ENCODE results near the gene EPAS1. TPM values are rescaled to one million over a fixed set of nuclear protein-coding genes. Genes with fewer than 3 reads are reported as not detected.

EPAS1 gene
- total and polyA plus RNA-seq, 9 of the 15 experiments (the other 6 are each of a cell fraction or from before 2014, with no cell fraction given), result 0.25 to 11.2 (median 4.1) TPM

DNA sequence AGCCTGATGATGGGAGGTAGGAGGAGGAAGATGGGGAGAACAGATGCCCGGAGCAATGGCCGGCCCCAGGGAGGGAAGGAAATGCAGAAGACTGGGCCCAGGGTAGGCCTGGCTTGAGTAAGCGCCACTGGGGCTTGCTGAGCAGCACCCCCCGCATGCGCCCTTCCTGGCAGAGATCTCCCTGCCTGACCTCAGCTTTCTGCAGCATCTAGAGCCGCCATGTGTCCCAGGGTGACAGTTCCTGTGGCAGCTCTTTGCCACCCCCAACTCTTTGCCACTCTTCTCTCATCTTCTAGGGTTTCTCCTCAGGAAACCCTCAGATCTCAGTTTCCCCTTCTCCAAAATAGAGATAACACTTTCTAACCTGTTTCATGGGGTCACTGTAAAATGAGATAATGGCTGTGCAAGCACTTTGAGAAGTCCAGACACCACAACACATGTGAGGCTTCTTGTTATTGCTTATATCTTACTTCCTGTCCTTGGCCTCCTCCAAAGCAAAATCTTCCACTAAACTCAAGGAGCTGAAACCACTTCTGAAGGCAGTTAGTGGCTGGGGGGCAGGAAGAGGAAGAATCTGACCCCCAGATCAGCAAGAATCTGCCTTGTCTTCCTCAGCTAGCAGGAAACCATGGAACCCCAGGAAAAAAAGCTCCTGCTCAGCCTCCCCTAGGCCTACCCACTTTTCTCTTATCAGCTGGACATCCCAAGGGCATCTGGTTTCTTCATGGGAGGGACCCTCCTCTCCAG is 64.9 kb downstream of the EPAS1 start (continued):
- TF ChIP-seq, protein P1, sequence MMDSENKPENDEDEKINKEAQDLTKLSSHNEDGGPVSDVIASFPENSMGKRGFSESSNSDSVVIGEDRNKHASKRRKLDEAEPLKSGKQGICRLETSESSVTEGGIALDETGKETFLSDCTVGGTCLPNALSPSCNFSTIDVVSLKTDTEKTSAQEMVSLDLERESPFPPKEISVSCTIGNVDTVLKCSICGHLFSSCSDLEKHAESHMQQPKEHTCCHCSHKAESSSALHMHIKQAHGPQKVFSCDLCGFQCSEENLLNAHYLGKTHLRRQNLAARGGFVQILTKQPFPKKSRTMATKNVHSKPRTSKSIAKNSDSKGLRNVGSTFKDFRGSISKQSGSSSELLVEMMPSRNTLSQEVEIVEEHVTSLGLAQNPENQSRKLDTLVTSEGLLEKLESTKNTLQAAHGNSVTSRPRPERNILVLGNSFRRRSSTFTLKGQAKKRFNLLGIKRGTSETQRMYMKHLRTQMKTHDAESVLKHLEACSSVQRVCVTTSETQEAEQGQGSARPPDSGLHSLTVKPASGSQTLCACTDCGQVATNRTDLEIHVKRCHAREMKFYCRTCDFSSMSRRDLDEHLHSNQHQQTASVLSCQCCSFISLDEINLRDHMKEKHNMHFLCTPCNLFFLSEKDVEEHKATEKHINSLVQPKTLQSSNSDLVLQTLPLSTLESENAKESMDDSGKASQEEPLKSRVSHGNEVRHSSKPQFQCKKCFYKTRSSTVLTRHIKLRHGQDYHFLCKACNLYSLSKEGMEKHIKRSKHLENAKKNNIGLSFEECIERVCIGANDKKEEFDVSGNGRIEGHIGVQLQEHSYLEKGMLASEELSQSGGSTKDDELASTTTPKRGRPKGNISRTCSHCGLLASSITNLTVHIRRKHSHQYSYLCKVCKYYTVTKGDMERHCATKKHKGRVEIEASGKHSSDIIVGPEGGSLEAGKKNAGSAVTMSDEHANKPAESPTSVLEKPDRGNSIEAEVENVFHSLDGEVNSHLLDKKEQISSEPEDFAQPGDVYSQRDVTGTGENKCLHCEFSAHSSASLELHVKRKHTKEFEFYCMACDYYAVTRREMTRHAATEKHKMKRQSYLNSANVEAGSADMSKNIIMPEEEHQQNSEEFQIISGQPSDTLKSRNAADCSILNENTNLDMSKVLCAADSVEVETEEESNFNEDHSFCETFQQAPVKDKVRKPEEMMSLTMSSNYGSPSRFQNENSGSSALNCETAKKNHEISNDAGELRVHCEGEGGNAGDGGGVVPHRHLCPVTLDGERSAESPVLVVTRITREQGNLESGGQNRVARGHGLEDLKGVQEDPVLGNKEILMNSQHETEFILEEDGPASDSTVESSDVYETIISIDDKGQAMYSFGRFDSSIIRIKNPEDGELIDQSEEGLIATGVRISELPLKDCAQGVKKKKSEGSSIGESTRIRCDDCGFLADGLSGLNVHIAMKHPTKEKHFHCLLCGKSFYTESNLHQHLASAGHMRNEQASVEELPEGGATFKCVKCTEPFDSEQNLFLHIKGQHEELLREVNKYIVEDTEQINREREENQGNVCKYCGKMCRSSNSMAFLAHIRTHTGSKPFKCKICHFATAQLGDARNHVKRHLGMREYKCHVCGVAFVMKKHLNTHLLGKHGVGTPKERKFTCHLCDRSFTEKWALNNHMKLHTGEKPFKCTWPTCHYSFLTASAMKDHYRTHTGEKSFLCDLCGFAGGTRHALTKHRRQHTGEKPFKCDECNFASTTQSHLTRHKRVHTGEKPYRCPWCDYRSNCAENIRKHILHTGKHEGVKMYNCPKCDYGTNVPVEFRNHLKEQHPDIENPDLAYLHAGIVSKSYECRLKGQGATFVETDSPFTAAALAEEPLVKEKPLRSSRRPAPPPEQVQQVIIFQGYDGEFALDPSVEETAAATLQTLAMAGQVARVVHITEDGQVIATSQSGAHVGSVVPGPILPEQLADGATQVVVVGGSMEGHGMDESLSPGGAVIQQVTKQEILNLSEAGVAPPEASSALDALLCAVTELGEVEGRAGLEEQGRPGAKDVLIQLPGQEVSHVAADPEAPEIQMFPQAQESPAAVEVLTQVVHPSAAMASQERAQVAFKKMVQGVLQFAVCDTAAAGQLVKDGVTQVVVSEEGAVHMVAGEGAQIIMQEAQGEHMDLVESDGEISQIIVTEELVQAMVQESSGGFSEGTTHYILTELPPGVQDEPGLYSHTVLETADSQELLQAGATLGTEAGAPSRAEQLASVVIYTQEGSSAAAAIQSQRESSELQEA (IDR thresholded peaks at IDR 0.05; ENCODE audit: low read depth), result no peak
- TF ChIP-seq TCF3 (CRISPR knock-in tag; IDR thresholded peaks at IDR 0.05) (no peak), ZNF324 (CRISPR knock-in tag; IDR thresholded peaks at IDR 0.05) (no peak), GATAD2B (IDR thresholded peaks at IDR 0.05; ENCODE audit: borderline replicate concordance) (no peak)
- TF ChIP-seq, protein P2, sequence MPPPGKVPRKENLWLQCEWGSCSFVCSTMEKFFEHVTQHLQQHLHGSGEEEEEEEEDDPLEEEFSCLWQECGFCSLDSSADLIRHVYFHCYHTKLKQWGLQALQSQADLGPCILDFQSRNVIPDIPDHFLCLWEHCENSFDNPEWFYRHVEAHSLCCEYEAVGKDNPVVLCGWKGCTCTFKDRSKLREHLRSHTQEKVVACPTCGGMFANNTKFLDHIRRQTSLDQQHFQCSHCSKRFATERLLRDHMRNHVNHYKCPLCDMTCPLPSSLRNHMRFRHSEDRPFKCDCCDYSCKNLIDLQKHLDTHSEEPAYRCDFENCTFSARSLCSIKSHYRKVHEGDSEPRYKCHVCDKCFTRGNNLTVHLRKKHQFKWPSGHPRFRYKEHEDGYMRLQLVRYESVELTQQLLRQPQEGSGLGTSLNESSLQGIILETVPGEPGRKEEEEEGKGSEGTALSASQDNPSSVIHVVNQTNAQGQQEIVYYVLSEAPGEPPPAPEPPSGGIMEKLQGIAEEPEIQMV (tag; conservative IDR thresholded peaks at IDR 0.05; ENCODE audit: low read depth), result no peak
- TF ChIP-seq, protein P3, sequence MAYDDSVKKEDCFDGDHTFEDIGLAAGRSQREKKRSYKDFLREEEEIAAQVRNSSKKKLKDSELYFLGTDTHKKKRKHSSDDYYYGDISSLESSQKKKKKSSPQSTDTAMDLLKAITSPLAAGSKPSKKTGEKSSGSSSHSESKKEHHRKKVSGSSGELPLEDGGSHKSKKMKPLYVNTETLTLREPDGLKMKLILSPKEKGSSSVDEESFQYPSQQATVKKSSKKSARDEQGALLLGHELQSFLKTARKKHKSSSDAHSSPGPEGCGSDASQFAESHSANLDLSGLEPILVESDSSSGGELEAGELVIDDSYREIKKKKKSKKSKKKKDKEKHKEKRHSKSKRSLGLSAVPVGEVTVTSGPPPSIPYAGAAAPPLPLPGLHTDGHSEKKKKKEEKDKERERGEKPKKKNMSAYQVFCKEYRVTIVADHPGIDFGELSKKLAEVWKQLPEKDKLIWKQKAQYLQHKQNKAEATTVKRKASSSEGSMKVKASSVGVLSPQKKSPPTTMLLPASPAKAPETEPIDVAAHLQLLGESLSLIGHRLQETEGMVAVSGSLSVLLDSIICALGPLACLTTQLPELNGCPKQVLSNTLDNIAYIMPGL (CRISPR knock-in tag; IDR thresholded peaks at IDR 0.05), result no peak
